Stimulated activated CD8-positive, alpha-beta memory T cell treated with anti-CD3 and anti-CD28 coated beads, Interleukin-12 subunit alpha, Interleukin-12 subunit beta, amount 100 ng/mL, for 4 hours (primary cell): ENCODE measurements around the gene OSBPL5.
A peak's percentile ranks its signal among the peaks of the same experiment; 100 is the strongest.

Source experiments
- DNase-seq: peaks from one replicate; pipeline ENCODE4 v3.0.0-alpha.2; 2020; ENCODE audit warnings: low read depth

The OSBPL5 gene

DNA sequence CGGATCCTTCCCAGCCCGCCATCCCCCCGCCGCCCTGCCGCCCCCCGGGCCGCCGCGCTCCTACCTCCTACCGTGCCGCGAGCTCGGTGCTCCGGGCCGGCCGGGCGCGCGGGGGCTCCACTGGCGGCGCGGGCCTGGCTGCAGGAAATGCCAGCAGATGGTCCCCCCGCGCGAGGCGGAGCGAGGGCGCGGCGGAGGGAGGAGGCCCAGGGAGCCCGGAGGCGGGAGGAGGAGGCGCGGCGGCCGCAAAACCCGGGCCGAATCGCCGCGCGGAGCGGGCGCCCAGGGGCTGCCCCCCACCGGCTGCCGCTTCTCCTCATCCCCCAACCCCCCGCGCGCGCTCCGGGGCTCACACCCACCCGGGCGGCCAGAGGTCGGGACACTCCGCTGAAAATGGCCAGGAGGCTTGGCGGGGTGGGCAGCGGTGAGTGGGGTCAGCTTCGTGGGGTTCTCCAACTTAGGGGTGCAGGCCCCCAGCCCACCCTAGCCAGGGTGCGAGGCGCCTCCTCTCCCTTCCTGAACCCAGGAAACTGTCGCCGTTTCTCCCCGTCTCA, at the start of gene OSBPL5:
Gene OSBPL5 (minus strand): TSS at position 159 of the 554 bp plus-strand sequence. CDS start 36,162 bp downstream, outside the sequence.
- peak; percentile 33 for DNase-seq

DNA sequence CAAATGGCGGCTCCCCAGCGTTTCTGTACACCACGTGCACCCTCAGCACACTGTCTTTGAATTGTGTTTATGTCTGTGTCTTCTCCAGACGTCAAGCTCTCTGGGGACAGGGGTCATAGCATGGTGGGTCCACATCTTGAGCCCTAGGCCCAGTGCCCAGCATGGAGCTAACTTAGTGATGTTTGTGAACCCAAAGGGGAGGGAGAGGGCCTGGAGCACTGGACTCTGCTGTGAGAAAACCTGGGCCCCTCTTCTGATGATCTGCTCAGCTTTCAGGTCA, 49.2 kb upstream of the OSBPL5 start:
- no peak for DNase-seq

DNA sequence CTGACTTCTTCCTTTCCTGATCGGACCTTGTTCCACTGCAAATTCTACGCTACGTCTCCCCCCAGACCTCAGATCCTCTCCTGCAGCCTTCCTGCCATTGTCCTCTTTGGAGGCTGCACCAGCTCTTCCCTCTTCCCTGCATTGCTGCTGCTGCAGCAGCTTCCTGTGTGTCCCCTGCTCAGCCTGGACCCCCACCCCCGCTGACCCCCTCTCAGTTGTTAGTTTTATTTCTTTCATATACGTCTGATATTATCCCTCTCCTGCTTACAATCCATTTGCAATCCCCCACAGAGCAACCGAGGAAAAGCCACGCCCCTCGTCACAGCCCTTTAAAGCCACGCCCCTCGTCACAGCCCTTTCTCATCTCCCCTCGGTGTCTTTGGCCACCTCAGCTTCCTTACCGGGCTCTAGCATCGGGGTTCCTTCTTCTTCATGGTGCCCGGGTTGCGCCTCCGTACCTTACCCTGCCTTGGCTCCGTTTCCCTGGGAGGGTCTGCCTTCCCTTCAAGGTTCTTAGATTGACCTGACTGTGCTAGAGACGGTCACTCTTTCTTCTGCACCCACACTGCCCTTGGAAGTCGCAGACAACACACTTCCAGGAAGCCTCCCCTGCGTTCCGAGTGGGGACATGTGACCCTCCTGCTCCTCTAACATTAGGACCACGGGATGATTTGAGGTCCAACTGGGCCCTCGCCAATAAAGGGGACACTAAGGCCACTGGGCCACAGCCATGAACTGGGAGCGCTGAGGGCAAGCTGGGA, 48.7 kb upstream of the OSBPL5 start:
- DNase-seq, result no peak

GRCh38 chr11:3208272-3208671, 43.2 kb upstream of the OSBPL5 start:
- no peak for DNase-seq

GRCh38 chr11:3207526-3208189, 42.5 kb upstream of the OSBPL5 start:
- no peak for DNase-seq

DNA sequence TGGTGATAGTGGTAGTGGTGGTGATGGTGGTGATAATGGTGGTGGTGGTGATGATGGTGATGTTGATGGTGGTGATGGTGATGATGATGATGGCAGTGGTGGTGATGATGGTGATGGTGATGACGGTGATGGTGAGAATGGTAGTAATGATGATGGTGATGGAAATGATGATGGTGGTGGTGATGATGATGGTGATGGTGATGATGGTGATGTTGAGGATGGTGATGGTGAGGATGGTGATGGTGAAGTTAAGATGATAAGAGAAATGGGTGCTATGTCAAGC, 41.8 kb upstream of the OSBPL5 start:
- no peak for DNase-seq

DNA sequence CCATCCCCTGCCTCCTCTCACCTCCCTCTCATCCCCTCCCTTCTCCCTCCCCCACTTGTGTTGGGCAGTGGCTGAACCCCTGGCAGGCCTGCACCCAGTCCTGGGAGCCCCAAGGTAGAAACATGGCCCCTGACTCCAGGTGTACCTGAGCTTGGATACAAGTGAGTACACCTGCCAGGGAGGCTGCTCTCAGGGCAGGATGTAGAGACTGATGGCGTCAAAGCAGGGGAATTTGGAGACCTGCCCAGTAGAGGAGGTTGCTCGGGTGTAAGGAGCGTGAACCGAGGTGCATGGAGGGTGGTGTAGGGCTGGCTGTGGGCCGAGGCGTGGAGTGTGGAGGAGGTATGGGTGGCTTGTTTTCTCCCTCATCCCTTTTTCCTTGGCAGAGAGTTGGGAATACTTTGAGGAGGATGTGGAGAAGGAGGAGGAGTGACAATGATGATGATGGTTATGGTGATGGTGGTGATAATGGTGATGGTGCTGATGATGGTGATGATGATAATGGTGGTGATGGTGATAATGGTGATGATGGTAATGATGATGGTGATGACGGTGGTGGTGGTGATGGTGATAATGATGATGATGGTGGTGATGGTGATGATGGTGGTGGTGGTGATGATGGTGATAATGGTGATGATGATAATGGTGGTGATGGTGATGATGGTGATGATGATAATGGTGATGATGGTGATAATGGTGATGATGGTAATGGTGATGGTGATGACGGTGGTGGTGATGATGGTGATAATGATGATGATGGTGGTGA, 41.2 kb upstream of the OSBPL5 start:
- no peak for DNase-seq

DNA sequence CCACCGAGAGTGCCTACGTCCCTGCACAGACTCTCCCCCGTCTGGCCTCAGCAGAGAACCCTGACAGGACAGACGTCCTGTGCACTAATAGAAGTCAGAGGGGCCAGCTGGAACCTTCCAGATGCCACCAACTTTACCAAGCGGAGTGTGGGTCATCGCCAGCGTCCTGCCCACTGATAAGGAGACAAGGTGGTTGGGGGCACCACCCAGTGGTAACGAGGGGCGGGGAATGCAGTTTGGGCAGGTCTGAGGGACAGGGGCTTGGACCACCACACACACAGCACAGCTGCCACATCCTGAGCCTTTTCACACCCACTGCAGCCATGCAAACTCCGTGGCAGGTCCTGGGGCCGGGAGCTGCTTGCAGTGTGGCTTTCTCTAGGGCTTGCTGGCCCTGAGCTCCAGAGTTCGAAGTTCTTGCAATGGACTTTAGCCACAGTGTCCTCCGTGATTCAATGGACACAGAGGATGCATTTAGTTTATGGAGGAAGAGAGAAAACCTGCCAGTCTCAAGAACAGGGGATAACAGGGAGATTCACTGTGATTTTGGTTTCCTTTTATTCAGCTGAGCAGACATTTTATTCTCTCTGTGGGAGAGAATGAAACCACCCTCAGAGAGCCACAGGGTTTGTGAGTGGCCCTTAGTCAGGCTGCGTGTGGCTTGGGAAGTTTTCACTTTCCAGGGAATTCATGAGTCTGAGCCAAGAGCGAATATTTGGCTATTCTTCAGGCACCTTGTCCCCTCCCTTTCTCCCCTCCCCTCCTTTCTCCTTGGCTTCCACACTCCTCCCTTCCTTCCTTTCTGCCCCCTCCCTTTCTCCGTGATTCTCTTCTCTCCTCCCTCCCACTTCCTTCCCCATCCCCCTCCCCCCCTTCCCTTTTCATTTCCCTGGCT, 40.4 kb upstream of the OSBPL5 start:
- DNase-seq, result no peak

- DNase-seq, result no peak
Measured at GRCh38 chr11:3204141-3205015, 39.3 kb upstream of the OSBPL5 start.

- DNase-seq, result no peak
Measured at GRCh38 chr11:3203221-3204043, 38.3 kb upstream of the OSBPL5 start.

- no peak for DNase-seq
Measured at GRCh38 chr11:3202759-3203158, 37.6 kb upstream of the OSBPL5 start.

GRCh38 chr11:3202305-3202704, 37.2 kb upstream of the OSBPL5 start:
- no peak for DNase-seq

DNA sequence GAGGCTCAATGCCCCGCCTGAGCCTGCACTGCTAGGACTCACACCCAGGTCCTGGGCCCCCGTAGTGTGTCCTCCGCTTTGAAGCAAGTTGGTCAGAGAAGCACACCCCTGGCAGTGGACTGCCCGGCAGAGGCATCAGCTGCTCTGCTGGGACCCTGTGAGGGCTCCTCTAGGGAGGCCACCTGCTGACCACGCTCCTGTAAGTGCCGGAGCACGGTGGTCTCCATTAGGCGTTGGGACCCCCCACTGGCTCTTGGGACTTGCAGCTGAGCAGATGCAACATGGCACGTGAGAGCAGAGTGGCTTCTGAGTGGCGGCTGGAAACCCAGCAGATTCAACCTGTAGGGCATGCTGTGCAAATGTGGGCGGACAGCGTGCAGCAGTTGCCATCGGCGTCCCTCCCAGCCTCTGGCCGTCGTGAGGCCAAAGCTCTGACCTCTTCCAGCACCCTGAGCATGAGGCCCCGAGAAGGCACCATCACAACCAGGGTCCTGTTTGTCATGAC, 36.6 kb upstream of the OSBPL5 start:
- DNase-seq, result no peak

GRCh38 chr11:3201112-3201581, 36.0 kb upstream of the OSBPL5 start:
- no peak for DNase-seq

DNA sequence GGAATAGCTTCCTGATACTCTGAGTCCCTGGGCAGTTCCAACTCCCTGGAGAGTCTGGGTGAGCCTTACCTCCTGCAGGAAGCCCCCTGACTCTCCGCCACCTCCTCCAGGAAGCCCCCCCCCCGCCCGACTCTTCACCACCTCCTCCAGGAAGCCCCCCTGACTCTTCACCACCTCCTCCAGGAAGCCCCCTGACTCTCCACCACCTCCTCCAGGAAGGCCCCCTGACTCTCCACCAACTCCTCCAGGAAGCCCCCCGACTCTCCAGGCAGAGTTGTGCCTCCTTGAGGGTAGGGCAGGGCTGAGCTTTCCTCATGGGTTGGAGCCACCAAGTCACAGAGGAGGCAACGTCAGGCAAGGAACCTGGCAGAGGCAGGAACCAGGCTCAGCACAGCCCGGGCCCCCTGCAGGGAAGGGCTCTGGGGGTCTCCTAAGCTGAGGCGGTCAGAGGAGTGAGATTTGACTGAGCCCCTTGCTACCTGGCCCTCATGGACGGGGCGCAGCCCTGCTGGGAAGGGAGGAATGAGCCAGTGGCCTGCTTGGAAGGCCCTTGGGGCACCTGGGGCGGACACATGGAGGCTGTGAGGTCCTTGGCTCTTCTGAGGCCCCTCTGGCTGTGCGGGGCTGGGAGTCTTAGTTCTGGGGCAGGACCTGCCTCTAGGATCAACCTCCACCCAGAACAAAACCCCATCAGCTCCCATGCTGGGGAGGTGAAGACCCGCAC, 35.4 kb upstream of the OSBPL5 start:
- DNase-seq, result no peak

DNA sequence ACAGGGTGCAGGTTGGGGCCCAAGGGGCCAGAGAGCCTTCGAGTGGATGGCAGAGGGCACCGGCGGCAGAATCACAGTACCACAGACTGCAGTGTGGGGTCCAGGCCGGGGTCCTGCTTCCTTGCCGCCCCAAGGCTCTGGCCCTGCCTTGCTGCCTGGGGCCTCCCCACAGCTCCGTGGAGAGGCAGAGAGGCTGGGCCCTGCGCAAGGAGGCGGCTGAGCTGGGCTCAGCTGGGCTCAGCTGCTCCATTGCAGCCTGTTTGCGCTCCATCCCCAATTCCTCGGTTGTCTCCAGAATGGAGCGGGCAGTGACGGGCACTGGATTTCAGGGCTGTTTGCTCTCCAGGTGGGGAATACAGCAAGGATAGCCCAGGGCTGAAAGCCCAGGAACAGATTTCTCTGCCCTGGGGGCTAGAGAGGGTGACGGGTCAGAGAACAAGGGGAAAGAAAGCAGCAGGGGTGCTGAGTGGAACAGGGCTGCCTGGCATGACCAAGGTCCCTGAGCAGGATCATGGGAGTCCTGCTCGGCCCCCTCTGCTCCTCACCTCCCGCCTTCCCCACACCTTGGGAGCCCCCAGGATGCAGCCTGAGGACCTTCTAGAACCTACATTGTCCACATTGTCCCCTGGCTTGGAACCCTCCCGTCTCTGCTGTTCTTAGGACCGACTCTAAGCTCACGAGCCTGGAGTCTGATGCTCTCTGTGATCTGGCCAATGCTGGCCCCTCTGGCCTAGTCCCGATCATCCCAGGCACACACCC, 34.6 kb upstream of the OSBPL5 start:
- no peak for DNase-seq

GRCh38 chr11:3198815-3199214, 33.7 kb upstream of the OSBPL5 start:
- DNase-seq, result no peak

DNA sequence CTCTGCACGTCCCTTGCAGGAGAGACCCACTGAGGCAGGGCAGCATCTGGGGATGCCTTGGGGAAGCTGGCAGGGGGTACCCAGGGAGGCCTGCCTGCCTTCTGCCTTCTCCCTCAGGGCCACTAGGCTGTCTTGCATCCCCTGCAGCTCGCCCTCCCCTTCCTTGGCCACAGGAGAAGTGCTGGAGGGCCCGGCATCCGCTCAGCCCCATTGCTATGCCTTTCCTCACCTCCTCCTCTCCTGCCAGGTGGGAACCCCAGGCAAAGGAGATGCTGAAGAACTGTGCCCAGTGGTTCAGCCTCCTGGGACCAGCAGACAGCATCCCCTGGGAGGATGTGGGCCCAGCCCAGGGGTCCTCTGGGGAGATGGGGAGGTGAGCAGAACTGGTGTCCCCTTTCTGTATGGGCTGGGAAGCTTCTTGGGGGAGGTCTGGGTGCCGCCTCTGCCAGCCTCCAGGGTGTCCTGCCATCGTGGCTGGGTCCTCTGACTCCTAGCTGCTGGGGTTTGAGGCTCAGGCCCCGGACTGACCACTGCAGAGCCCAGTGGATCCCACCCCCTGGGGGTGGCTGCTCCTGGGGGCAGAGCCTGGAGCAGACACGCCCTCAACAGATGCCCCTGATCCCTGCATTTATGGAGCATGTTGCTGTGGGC, 32.9 kb upstream of the OSBPL5 start:
- DNase-seq, result no peak
